ENCODE data around the gene SMCO1. TPM values are rescaled to one million over a fixed set of nuclear protein-coding genes. Genes with fewer than 3 reads are reported as not detected.
"Not testable (repeated sequence)": the region's sequence is repeated elsewhere in the genome, so short reads cannot be mapped to it uniquely, and the experiment has no call there.

The SMCO1 gene
- polyA plus RNA-seq, 2 of the 4 experiments (the other 2 are of a cell fraction) = not detected

- Histone ChIP-seq H3K4me3 (no peak overlapping the region), H3K4me1 (no peaks in the 10 kb centered on the region), H3K4me2 (no peak overlapping the region), H3K27ac (no peak overlapping the region), H3K9me3 (peaks cover 13% of the 10 kb centered on the region; the same call in 2 of the 3 replicates)
- ChIA-PET POLR2A (no interaction called here), CTCF (interaction anchor here (0.6 to 1.1 kb wide), 2 partner anchors 133 to 364 kb away, joined by 3 read pairs; no protein-coding TSS in a partner anchor)
- no peak for FAIRE-seq
- TF ChIP-seq SREBF2 (IDR thresholded peaks at IDR 0.05) (no peak), PHF8 (IDR thresholded peaks at IDR 0.05; ENCODE audit: borderline replicate concordance, low read depth) (no peak), FOSL2 (IDR thresholded peaks at IDR 0.05) (no peak), FOSL2 (CRISPR knock-in tag; IDR thresholded peaks at IDR 0.05) (no peak), SMC3 (IDR thresholded peaks at IDR 0.05) (no peak), ESRRA (IDR thresholded peaks at IDR 0.05; ENCODE audit: borderline replicate concordance, low read length) (no peak), EP300 (IDR thresholded peaks at IDR 0.05) (no peak), FOSB (CRISPR knock-in tag; IDR thresholded peaks at IDR 0.05) (no peak), BHLHE40 (IDR thresholded peaks at IDR 0.05; ENCODE audit: low read depth, low read length) (no peak), POLR2A (IDR thresholded peaks at IDR 0.05; ENCODE audit: low read length) (no peak), KDM1A (IDR thresholded peaks at IDR 0.05; ENCODE audit: low read depth) (no peak), MAZ (IDR thresholded peaks at IDR 0.05; ENCODE audit: borderline replicate concordance, low read depth, low read length) (no peak), HOXB5 (CRISPR knock-in tag; IDR thresholded peaks at IDR 0.05) (no peak), REST (IDR thresholded peaks at IDR 0.05) (no peak), HOXA7 (CRISPR knock-in tag; IDR thresholded peaks at IDR 0.05) (no peak), KDM5A (IDR thresholded peaks at IDR 0.05) (no peak)
- TF ChIP-seq, protein P1, sequence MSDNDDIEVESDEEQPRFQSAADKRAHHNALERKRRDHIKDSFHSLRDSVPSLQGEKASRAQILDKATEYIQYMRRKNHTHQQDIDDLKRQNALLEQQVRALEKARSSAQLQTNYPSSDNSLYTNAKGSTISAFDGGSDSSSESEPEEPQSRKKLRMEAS (IDR thresholded peaks at IDR 0.05) = no peak
- TF ChIP-seq, protein P2, sequence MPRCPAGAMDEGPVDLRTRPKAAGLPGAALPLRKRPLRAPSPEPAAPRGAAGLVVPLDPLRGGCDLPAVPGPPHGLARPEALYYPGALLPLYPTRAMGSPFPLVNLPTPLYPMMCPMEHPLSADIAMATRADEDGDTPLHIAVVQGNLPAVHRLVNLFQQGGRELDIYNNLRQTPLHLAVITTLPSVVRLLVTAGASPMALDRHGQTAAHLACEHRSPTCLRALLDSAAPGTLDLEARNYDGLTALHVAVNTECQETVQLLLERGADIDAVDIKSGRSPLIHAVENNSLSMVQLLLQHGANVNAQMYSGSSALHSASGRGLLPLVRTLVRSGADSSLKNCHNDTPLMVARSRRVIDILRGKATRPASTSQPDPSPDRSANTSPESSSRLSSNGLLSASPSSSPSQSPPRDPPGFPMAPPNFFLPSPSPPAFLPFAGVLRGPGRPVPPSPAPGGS (IDR thresholded peaks at IDR 0.05) = no peak
- TF ChIP-seq, protein P3, sequence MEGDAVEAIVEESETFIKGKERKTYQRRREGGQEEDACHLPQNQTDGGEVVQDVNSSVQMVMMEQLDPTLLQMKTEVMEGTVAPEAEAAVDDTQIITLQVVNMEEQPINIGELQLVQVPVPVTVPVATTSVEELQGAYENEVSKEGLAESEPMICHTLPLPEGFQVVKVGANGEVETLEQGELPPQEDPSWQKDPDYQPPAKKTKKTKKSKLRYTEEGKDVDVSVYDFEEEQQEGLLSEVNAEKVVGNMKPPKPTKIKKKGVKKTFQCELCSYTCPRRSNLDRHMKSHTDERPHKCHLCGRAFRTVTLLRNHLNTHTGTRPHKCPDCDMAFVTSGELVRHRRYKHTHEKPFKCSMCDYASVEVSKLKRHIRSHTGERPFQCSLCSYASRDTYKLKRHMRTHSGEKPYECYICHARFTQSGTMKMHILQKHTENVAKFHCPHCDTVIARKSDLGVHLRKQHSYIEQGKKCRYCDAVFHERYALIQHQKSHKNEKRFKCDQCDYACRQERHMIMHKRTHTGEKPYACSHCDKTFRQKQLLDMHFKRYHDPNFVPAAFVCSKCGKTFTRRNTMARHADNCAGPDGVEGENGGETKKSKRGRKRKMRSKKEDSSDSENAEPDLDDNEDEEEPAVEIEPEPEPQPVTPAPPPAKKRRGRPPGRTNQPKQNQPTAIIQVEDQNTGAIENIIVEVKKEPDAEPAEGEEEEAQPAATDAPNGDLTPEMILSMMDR (IDR thresholded peaks at IDR 0.05) = no peak
- no peak for ATAC-seq
- DNase-seq (ENCODE audit: low read depth in 1 of 2, low spot score in 1 of 2) = no peak
- WGBS (ENCODE audit: missing lambda C conversion rate) = 92% methylated on average over 5 of the region's 5 CpGs
Observed at GRCh38 chr3:196552253-196552652, 37.1 kb upstream of the SMCO1 start.

DNA sequence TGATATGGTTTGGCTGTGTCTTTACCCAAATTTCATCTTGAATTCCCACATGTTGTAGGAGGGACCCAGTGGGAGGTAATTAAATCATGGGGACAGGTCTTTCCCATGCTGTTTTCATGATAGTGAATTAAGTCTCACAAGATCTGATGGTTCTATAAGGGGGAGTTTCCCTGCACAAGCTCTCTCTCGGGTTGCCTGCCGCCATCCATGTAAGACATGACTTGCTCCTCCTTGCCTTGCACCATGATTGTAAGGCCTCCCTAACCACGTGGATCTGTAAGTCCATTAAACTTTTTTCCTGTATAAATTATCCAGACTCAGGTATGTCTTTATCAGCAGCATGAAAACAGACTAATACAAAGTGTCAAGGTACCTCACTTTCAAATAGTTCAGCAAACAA is 35.0 kb upstream of the SMCO1 start:
- DNase-seq (ENCODE audit: low read depth in 1 of 2, low spot score in 1 of 2); POLR2A ChIA-PET; H3K27ac ChIP-seq; ATAC-seq; H3K4me3 ChIP-seq; FAIRE-seq; H3K4me2 ChIP-seq; H3K4me1 ChIP-seq: not testable (repeated sequence)
- CTCF ChIA-PET = interaction anchor here (1.0 kb wide), 1 partner anchor 12 kb away, joined by 3 read pairs; no protein-coding TSS in a partner anchor
- H3K9me3 ChIP-seq = peaks cover 13% of the 10 kb centered on the region; the same call in 2 of the 3 replicates
- WGBS (ENCODE audit: missing lambda C conversion rate) = 65% methylated on average over 3 of the region's 3 CpGs

GRCh38 chr3:196549312-196549711 is 34.2 kb upstream of the SMCO1 start:
- peaks cover 13% of the 10 kb centered on the region; the same call in 2 of the 3 replicates for H3K9me3 ChIP-seq
- H3K4me1 ChIP-seq; ATAC-seq; H3K27ac ChIP-seq; H3K4me3 ChIP-seq; H3K4me2 ChIP-seq; POLR2A ChIA-PET; DNase-seq (ENCODE audit: low read depth in 1 of 2, low spot score in 1 of 2); FAIRE-seq: not testable (repeated sequence)
- CTCF ChIA-PET = interaction anchor here (0.7 to 1.0 kb wide), 2 partner anchors 11 to 431 kb away, joined by 3 read pairs; no protein-coding TSS in a partner anchor
- 100% methylated on average over 1 of the region's 1 CpG for WGBS (ENCODE audit: missing lambda C conversion rate)
